Fibroblast of lung (primary cell): ENCODE results near the gene NPAS1. TPM values are rescaled to one million over a fixed set of nuclear protein-coding genes. Genes with fewer than 3 reads are reported as not detected.

Experiments used
- DNase-seq, 2 donors: peaks; one replicate each; pipeline versions ENCODE4 v3.0.0 to v3.0.0-alpha.2; 2010; ENCODE audit warnings: low read depth in 2 of 2
- H2AFZ ChIP-seq: 2 replicates; pipeline ENCODE4 v1.5.1; 2012; ENCODE audit warnings: low read length, control low read depth, inconsistent platforms
- H3K27ac ChIP-seq: 2 replicates; pipeline ENCODE4 v1.5.1; 2011; ENCODE audit warnings: low read length, control low read depth; ENCODE audit not compliant: insufficient read depth
- H3K27me3 ChIP-seq: 2 replicates; pipeline ENCODE4 v1.5.1; 2011; ENCODE audit warnings: mild to moderate bottlenecking, low read length; ENCODE audit not compliant: control insufficient read depth, insufficient read depth
- H3K36me3 ChIP-seq: 2 replicates; pipeline ENCODE4 v1.5.1; 2011; ENCODE audit warnings: low read length; ENCODE audit not compliant: control insufficient read depth, insufficient read depth
- H3K4me1 ChIP-seq: 2 replicates; pipeline ENCODE4 v1.5.1; 2011; ENCODE audit warnings: low read length; ENCODE audit not compliant: control insufficient read depth, insufficient read depth; ENCODE audit errors: extremely low read depth
- H3K4me2 ChIP-seq: 2 replicates; pipeline ENCODE4 v1.5.1; 2011; ENCODE audit warnings: low read length, control low read depth; ENCODE audit not compliant: insufficient read depth; ENCODE audit errors: extremely low read depth
- H3K4me3 ChIP-seq, 4 experiments: fragments of 200-600 bp in 1 of 4; sonication (generic) in 1 of 4; replicated peaks in 1 of 4; 2 replicates each; pipeline ENCODE4 v1.5.1; 2011 to 2016; ENCODE audit warnings: low read length in 4 of 4, low read depth in 3 of 4, mild to moderate bottlenecking in 3 of 4, control low read depth in 2 of 4, inconsistent platforms in 1 of 4, mixed read lengths in 1 of 4; ENCODE audit not compliant: insufficient read depth in 1 of 4; ENCODE audit errors: control extremely low read depth in 1 of 4
- H3K79me2 ChIP-seq: 2 replicates; pipeline ENCODE4 v1.5.1; 2012; ENCODE audit warnings: mild to moderate bottlenecking, low read length, inconsistent platforms; ENCODE audit not compliant: control insufficient read depth, insufficient read depth
- H3K9ac ChIP-seq: 2 replicates; pipeline ENCODE4 v1.5.1; 2011; ENCODE audit warnings: mild to moderate bottlenecking, low read length, control low read depth; ENCODE audit not compliant: insufficient read depth
- H3K9me3 ChIP-seq: 2 replicates; pipeline ENCODE4 v1.5.1; 2012; ENCODE audit warnings: low read depth, low read length; ENCODE audit not compliant: control insufficient read depth, insufficient read depth
- H4K20me1 ChIP-seq: 2 replicates; pipeline ENCODE4 v1.5.1; 2011; ENCODE audit warnings: low read length; ENCODE audit not compliant: control insufficient read depth, insufficient read depth; ENCODE audit errors: extremely low read depth
- EZH2 ChIP-seq: IDR thresholded peaks from 2 replicates; pipeline ENCODE4 v1.5.1; 2012; ENCODE audit warnings: low read length, control low read depth, mild to moderate bottlenecking; ENCODE audit errors: missing control alignments
- polyA plus RNA-seq, 2 donors: library from polyadenylated mRNA; depleted of rRNA in 1 of 2; stranded (reverse) in 1 of 2; unstranded in 1 of 2; fragments of >200 nt; gene quantifications; 2 replicates each; pipeline ENCODE4 v1.2.1, GENCODE V29; 2011 to 2012; ENCODE audit warnings: missing spikeins in 1 of 2
- total RNA-seq: library from RNA; depleted of rRNA; stranded (reverse); fragments of >200 nt; gene quantifications from 2 replicates; pipeline ENCODE4 v1.2.1, GENCODE V29; 2014
- TF ChIP-seq, protein P1 (sequence below), 2 donors: IDR thresholded peaks in 1 of 2; conservative IDR thresholded peaks in 1 of 2; 1 replicate in 1 of 2; 2 replicates in 1 of 2; pipeline ENCODE4 v1.5.1; 2011 to 2012; ENCODE audit warnings: low read length in 2 of 2, control low read depth in 1 of 2, inconsistent platforms in 1 of 2, low read depth in 1 of 2, mild to moderate bottlenecking in 1 of 2

The NPAS1 gene
- total and polyA plus RNA-seq, 2 donors (not counting 1 experiment from before 2014, with no cell fraction given) = 0.22 to 0.33 TPM

DNA sequence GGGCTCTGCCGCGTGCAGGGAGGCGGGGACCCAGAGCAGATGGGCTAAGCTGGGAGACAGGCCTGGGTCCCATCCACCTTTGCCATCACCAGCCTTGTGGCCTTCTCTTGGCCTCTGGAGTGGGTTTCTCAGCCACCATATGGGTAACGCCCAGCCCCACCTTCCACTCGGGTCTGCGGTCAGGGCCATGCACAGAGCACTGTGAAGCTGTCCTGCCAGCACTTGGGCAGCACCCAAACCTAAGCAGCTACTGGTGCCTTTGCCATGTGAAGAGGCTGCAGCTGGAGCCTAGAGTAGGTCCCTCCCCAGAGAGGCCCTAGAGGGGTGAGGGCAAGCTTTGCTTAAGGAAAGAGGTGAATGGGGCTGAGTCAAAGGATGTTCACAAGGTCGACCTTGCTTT lies 24.1 kb upstream of the NPAS1 start:
- H3K27ac ChIP-seq = no peak overlapping the region
- no peak overlapping the region for H3K4me2 ChIP-seq
- no peak for DNase-seq
- H3K4me1 ChIP-seq = no peaks in the 10 kb centered on the region
- TF ChIP-seq EZH2 = no peak
- TF ChIP-seq, protein P1, sequence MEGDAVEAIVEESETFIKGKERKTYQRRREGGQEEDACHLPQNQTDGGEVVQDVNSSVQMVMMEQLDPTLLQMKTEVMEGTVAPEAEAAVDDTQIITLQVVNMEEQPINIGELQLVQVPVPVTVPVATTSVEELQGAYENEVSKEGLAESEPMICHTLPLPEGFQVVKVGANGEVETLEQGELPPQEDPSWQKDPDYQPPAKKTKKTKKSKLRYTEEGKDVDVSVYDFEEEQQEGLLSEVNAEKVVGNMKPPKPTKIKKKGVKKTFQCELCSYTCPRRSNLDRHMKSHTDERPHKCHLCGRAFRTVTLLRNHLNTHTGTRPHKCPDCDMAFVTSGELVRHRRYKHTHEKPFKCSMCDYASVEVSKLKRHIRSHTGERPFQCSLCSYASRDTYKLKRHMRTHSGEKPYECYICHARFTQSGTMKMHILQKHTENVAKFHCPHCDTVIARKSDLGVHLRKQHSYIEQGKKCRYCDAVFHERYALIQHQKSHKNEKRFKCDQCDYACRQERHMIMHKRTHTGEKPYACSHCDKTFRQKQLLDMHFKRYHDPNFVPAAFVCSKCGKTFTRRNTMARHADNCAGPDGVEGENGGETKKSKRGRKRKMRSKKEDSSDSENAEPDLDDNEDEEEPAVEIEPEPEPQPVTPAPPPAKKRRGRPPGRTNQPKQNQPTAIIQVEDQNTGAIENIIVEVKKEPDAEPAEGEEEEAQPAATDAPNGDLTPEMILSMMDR (conservative IDR thresholded peaks at IDR 0.05 in 1 of 2, IDR thresholded peaks at IDR 0.05 in 1 of 2; ENCODE audit: low read depth in 1 of 2, low read length in 2 of 2) = no peak
- no peaks in the 10 kb centered on the region for H3K27me3 ChIP-seq
- H3K9ac ChIP-seq = no peak overlapping the region
- H3K9me3 ChIP-seq = no peaks in the 10 kb centered on the region
- H3K36me3 ChIP-seq = peaks cover 23% of the 10 kb centered on the region
- no peaks in the 10 kb centered on the region for H4K20me1 ChIP-seq
- no peaks in the 10 kb centered on the region for H3K79me2 ChIP-seq
- no peak overlapping the region for H3K4me3 ChIP-seq
- no peak overlapping the region for H2AFZ ChIP-seq

DNA sequence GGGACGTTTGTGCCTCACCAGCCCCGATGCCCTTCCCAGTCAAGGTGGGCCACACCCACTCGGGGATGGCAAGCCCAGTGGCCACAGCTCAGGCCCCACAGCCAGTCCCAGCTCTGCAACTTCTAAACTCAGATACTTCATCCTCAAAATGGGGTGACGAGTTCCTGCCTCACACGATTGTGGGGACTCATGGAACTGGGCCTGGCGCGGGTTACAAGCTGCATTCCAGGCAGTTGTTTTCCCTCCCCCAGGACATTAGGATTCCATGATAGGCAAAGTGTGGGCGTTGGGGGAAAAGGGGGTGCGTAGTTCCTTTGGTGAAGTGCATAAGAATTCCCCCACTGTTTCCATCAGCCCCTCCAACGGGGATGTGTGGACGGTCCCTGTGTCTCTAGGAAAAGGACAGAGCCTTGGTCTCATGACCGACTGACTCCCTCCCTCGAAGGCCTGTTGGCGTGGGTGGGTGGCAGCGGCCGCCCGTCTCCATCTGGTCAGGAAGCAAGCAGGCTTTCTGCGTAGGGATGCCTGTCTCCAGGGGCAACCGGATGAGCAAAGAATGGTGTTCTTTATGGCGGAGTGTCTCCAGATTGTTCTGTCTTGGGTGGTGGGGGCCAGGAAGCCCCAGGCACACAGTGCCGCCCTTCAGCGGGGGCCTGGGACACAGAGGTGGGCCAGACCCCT lies 21.1 kb upstream of the NPAS1 start:
- no peak overlapping the region for H3K4me2 ChIP-seq
- TF ChIP-seq, protein P1 (conservative IDR thresholded peaks at IDR 0.05 in 1 of 2, IDR thresholded peaks at IDR 0.05 in 1 of 2; ENCODE audit: low read depth in 1 of 2, low read length in 2 of 2) = no peak
- TF ChIP-seq EZH2 = no peak
- H3K36me3 ChIP-seq = peaks cover 12% of the 10 kb centered on the region
- no peaks in the 10 kb centered on the region for H3K27me3 ChIP-seq
- no peak overlapping the region for H3K27ac ChIP-seq
- no peak overlapping the region for H2AFZ ChIP-seq
- H4K20me1 ChIP-seq = no peaks in the 10 kb centered on the region
- no peak for DNase-seq
- no peaks in the 10 kb centered on the region for H3K9me3 ChIP-seq
- no peaks in the 10 kb centered on the region for H3K4me1 ChIP-seq
- no peak overlapping the region for H3K4me3 ChIP-seq
- no peak overlapping the region for H3K9ac ChIP-seq
- H3K79me2 ChIP-seq = no peaks in the 10 kb centered on the region

DNA sequence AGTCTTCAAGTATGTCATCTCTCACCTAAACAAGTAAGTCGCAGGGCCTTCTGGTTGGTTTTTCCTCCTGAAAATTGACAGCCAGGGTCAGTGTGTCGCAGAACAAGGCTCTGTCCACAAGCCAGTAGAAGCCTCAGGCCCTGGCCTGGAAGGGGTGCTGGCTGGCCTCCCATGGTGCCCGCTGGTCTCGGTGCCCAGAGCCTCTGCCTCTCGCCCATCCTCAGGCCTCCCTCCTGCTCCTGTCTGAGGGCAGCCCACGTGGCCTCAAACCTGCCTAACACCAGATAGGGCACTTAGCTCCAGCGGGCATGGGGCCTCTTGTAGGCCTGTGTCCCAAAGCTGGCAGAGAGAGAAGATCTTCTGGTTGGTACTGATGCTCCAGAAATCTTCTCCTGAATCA lies 20.3 kb upstream of the NPAS1 start:
- Histone ChIP-seq H3K4me3 (no peak overlapping the region), H3K9ac (no peak overlapping the region), H4K20me1 (no peaks in the 10 kb centered on the region), H3K27me3 (no peaks in the 10 kb centered on the region), H3K36me3 (peaks cover 9% of the 10 kb centered on the region), H3K79me2 (no peaks in the 10 kb centered on the region), H2AFZ (no peak overlapping the region), H3K4me1 (no peaks in the 10 kb centered on the region), H3K4me2 (no peak overlapping the region), H3K9me3 (no peaks in the 10 kb centered on the region), H3K27ac (no peak overlapping the region)
- DNase-seq = no peak
- no peak for TF ChIP-seq EZH2
- TF ChIP-seq, protein P1 (conservative IDR thresholded peaks at IDR 0.05 in 1 of 2, IDR thresholded peaks at IDR 0.05 in 1 of 2; ENCODE audit: low read depth in 1 of 2, low read length in 2 of 2) = no peak
